Kidney epithelial cell (primary cell): ENCODE measurements around the gene DISC1. TPM values are rescaled to one million over a fixed set of nuclear protein-coding genes. Genes with fewer than 3 reads are reported as not detected.

Source experiments
- DNase-seq: peaks from one replicate; pipeline ENCODE4 v3.0.0-alpha.2; 2010; ENCODE audit warnings: low read depth
- H3K27me3 ChIP-seq: 2 replicates; pipeline ENCODE4 v1.6.0; 2011; ENCODE audit warnings: low read length; ENCODE audit not compliant: control insufficient read depth, insufficient read depth
- H3K36me3 ChIP-seq: 2 replicates; pipeline ENCODE4 v1.5.1; 2011; ENCODE audit warnings: low read length; ENCODE audit not compliant: control insufficient read depth, insufficient read depth
- H3K4me3 ChIP-seq: 2 replicates; pipeline ENCODE4 v1.5.1; 2011; ENCODE audit warnings: low read depth, mild to moderate bottlenecking, control low read depth, low read length
- total RNA-seq: library from RNA; depleted of rRNA; stranded (reverse); fragments of >200 nt; gene quantifications from 2 replicates; pipeline ENCODE4 v1.2.3, GENCODE V29; 2015
- TF ChIP-seq, protein P1 (sequence below): IDR thresholded peaks from 2 replicates; pipeline ENCODE4 v1.5.1; 2011; ENCODE audit warnings: mild to moderate bottlenecking, moderate library complexity, low read length, control low read depth, inconsistent platforms; ENCODE audit not compliant: insufficient read depth, poor library complexity, severe bottlenecking

Gene DISC1
- total RNA-seq, 1 donor from 2014 or later: 5.8 TPM

GRCh38 chr1:232074265-232074664 lies 447.7 kb downstream of the DISC1 start:
- no peak for DNase-seq
- H3K4me3 ChIP-seq: no peak overlapping the region
- H3K27me3 ChIP-seq: no peaks in the 10 kb centered on the region
- no peaks in the 10 kb centered on the region for H3K36me3 ChIP-seq
- TF ChIP-seq, protein P1, sequence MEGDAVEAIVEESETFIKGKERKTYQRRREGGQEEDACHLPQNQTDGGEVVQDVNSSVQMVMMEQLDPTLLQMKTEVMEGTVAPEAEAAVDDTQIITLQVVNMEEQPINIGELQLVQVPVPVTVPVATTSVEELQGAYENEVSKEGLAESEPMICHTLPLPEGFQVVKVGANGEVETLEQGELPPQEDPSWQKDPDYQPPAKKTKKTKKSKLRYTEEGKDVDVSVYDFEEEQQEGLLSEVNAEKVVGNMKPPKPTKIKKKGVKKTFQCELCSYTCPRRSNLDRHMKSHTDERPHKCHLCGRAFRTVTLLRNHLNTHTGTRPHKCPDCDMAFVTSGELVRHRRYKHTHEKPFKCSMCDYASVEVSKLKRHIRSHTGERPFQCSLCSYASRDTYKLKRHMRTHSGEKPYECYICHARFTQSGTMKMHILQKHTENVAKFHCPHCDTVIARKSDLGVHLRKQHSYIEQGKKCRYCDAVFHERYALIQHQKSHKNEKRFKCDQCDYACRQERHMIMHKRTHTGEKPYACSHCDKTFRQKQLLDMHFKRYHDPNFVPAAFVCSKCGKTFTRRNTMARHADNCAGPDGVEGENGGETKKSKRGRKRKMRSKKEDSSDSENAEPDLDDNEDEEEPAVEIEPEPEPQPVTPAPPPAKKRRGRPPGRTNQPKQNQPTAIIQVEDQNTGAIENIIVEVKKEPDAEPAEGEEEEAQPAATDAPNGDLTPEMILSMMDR: no peak

DNA sequence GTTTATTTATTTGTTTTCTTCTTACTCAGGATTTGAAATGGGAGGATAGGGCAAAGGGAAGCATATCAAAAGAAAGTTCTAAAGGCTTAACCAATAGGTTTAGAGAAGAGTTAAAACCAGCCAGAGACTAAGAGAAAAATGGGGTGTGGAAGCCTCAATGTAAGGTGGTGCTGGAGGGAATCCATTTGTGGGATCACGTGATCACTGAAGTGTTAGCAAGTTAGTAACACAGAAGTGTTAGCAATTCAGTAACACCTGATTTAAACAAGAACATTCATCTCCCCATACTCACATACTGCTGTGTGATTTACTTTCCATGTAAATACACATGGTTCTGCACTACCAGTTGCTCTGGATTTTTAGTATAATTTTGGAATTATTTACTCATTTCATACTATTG lies 451.2 kb downstream of the DISC1 start:
- Histone ChIP-seq H3K36me3 (no peaks in the 10 kb centered on the region), H3K27me3 (no peaks in the 10 kb centered on the region), H3K4me3 (no peak overlapping the region)
- no peak for DNase-seq
- TF ChIP-seq, protein P1: no peak

- H3K4me3 ChIP-seq: no peak overlapping the region
- TF ChIP-seq, protein P1: no peak
- peak; percentile 10 for DNase-seq
- H3K36me3 ChIP-seq: no peaks in the 10 kb centered on the region
- H3K27me3 ChIP-seq: peaks cover 2% of the 10 kb centered on the region
Observed at GRCh38 chr1:232084584-232085223, 458.1 kb downstream of the DISC1 start.

DNA sequence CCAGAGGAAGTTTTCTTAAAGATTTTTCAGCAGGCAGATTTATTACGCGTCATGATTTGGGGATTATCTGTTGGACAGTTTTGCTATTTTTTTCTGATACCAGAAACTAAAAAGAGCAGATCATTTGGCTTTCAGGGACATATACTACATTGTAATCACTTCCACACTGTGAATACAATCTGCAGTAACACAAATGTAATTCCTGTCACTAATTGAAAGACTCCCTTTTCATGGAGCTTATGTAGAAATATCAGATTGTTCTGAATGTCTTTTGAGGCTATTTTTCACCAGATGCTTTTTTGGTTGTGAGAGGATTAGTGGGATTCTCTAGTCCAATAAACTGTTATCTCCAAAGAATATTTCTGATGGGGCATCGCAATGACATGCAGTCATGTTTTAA lies 464.2 kb downstream of the DISC1 start:
- Histone ChIP-seq H3K27me3 (peaks cover 2% of the 10 kb centered on the region), H3K4me3 (no peak overlapping the region), H3K36me3 (no peaks in the 10 kb centered on the region)
- no peak for DNase-seq
- TF ChIP-seq, protein P1: no peak

Other genes with a start within 250 kb of the DISC1 start
- gene EGLN1, start 204.5 kb upstream of the DISC1 start, total RNA-seq: 23.6 and 29.2 TPM in 2 replicates
- 27.7 and 29.4 TPM in 2 replicates for gene TSNAX, start 98.1 kb upstream of the DISC1 start, total RNA-seq